PC-3 (cell line): ENCODE measurements around the gene MBNL1. TPM values are rescaled to one million over a fixed set of nuclear protein-coding genes. Genes with fewer than 3 reads are reported as not detected.

Experiments used
- ATAC-seq: fragments of 200-7000 bp; cut with Tn5 transposase; 2 replicates; pipeline ENCODE4 v1.9.1; 2020; ENCODE audit warnings: mild to moderate bottlenecking, moderate library complexity
- BruUV-seq: library from RNA; stranded (reverse); fragments of 400-500 nt; replicated peaks from 2 replicates; lab custom pipeline; 2021; lab: Mats Ljungman, UMichigan
- CTCF ChIA-PET: fragments of 300-600 bp; sonication (Branson Sonifier 250); formaldehyde crosslinking; loops from one replicate; lab custom pipeline; 2022; ENCODE audit warnings: antibody characterized with exemption; lab: Charles Lee
- POLR2A ChIA-PET: fragments of 300-600 bp; sonication (Branson Sonifier 250); formaldehyde crosslinking; loops from one replicate; lab custom pipeline; 2022; ENCODE audit warnings: antibody characterized with exemption; ENCODE audit not compliant: unreplicated experiment; lab: Charles Lee
- DNase-seq: peaks from one replicate; pipeline ENCODE4 v3.0.0-alpha.2; 2015
- H2AFZ ChIP-seq: fragments of 300-600 bp; sonication (generic); 2 replicates; pipeline ENCODE4 v1.6.0; 2016; ENCODE audit warnings: antibody characterized with exemption, low read length
- H3F3A ChIP-seq: fragments of 300-600 bp; sonication (generic); one replicate; pipeline ENCODE4 v1.6.0; 2017; ENCODE audit warnings: antibody characterized with exemption, low read length, control low read depth, mild to moderate bottlenecking; ENCODE audit not compliant: unreplicated experiment
- H3K27ac ChIP-seq: fragments of 300-600 bp; sonication (generic); 2 replicates; pipeline ENCODE4 v1.5.1; 2016; ENCODE audit warnings: mild to moderate bottlenecking, low read length
- H3K27me3 ChIP-seq: fragments of 300-600 bp; sonication (generic); 2 replicates; pipeline ENCODE4 v1.6.1; 2016; ENCODE audit warnings: low read length, mixed read lengths
- H3K36me3 ChIP-seq: fragments of 300-600 bp; sonication (generic); 2 replicates; pipeline ENCODE4 v1.6.1; 2016; ENCODE audit warnings: low read depth, mixed run types, low read length, mixed read lengths
- H3K4me1 ChIP-seq: fragments of 300-600 bp; sonication (generic); 2 replicates; pipeline ENCODE4 v1.5.1; 2016; ENCODE audit warnings: low read length; ENCODE audit not compliant: insufficient read depth
- H3K4me2 ChIP-seq: fragments of 300-600 bp; sonication (generic); 2 replicates; pipeline ENCODE4 v1.6.0; 2016; ENCODE audit warnings: low read length
- H3K4me3 ChIP-seq: fragments of 300-600 bp; sonication (generic); 2 replicates; pipeline ENCODE4 v1.5.1; 2016; ENCODE audit warnings: mild to moderate bottlenecking, low read length, mixed read lengths
- H3K79me2 ChIP-seq: fragments of 300-600 bp; sonication (generic); 2 replicates; pipeline ENCODE4 v1.6.1; 2017; ENCODE audit warnings: low read length, mixed read lengths
- H3K9ac ChIP-seq: fragments of 300-600 bp; sonication (generic); 2 replicates; pipeline ENCODE4 v1.6.0; 2016; ENCODE audit warnings: mild to moderate bottlenecking, low read length
- H3K9me2 ChIP-seq: fragments of 300-600 bp; sonication (generic); replicated peaks from 2 replicates; pipeline ENCODE4 v1.6.1; 2016; ENCODE audit warnings: mixed run types, low read length, mixed read lengths
- H3K9me3 ChIP-seq: fragments of 300-600 bp; sonication (generic); 2 replicates; pipeline ENCODE4 v1.6.1; 2016; ENCODE audit warnings: low read length, mixed read lengths
- H4K20me1 ChIP-seq: fragments of 300-600 bp; sonication (generic); 2 replicates; pipeline ENCODE4 v1.6.1; 2016; ENCODE audit warnings: low read length, mixed read lengths
- CTCF ChIP-seq: fragments of 300-600 bp; sonication (generic); conservative IDR thresholded peaks from 2 replicates; pipeline ENCODE4 v1.5.1; 2017; ENCODE audit warnings: antibody characterized with exemption, low read depth, mild to moderate bottlenecking, low read length
- EZH2 ChIP-seq: fragments of 300-600 bp; sonication (generic); IDR thresholded peaks from one replicate; pipeline ENCODE4 v1.6.1; 2017; ENCODE audit warnings: antibody characterized with exemption, mild to moderate bottlenecking, low read length; ENCODE audit not compliant: unreplicated experiment
- EZH2phosphoT487 ChIP-seq: fragments of 300-600 bp; sonication (generic); IDR thresholded peaks from 2 replicates; pipeline ENCODE4 v1.6.1; 2018; ENCODE audit warnings: mild to moderate bottlenecking, antibody characterized with exemption, low read length, borderline replicate concordance
- intact Hi-C: fragments of 100-400 bp; cut with micrococcal nuclease; formaldehyde crosslinking; loops from 2 replicates; pipeline ENCODE4 v1.9.0; 2023
- total RNA-seq: library from RNA; depleted of rRNA; stranded (reverse); fragments of >200 nt; gene quantifications from 2 replicates; pipeline ENCODE4 v1.2.3, GENCODE V29; 2014

MBNL1 gene
- total RNA-seq, 1 experiment from 2014 or later, result 161 TPM

GRCh38 chr3:152226176-152226575, 42.6 kb upstream of the MBNL1 start:
- Histone ChIP-seq H3K4me2 (no peak overlapping the region), H3K79me2 (no peaks in the 10 kb centered on the region), H3K27me3 (no peaks in the 10 kb centered on the region), H3K4me3 (no peak overlapping the region), H3K9ac (no peak overlapping the region), H2AFZ (no peak overlapping the region), H3K9me2 (no peaks in the 10 kb centered on the region), H3K27ac (no peak overlapping the region), H3K9me3 (no peaks in the 10 kb centered on the region), H3K4me1 (no peaks in the 10 kb centered on the region), H3K36me3 (no peaks in the 10 kb centered on the region), H3F3A (no peaks in the 10 kb centered on the region), H4K20me1 (no peaks in the 10 kb centered on the region)
- intact Hi-C loops, result no loop called here
- ChIA-PET CTCF (no interaction called here), POLR2A (interaction anchor here (0.5 kb wide), 1 partner anchor 203 kb away, joined by 12 read pairs; no protein-coding TSS in a partner anchor)
- TF ChIP-seq EZH2 (no peak), CTCF (no peak), EZH2phosphoT487 (no peak)
- BruUV-seq, result no TSS peak
- no peak for DNase-seq
- ATAC-seq, result no peak

GRCh38 chr3:152227027-152227426, 41.7 kb upstream of the MBNL1 start:
- Histone ChIP-seq H2AFZ (no peak overlapping the region), H3K36me3 (no peaks in the 10 kb centered on the region), H3K27ac (no peak overlapping the region), H3K9me3 (no peaks in the 10 kb centered on the region), H3K9ac (no peak overlapping the region), H3F3A (no peaks in the 10 kb centered on the region), H3K27me3 (no peaks in the 10 kb centered on the region), H3K79me2 (no peaks in the 10 kb centered on the region), H3K4me3 (no peak overlapping the region), H3K4me2 (no peak overlapping the region), H3K4me1 (no peaks in the 10 kb centered on the region), H4K20me1 (no peaks in the 10 kb centered on the region), H3K9me2 (no peaks in the 10 kb centered on the region)
- DNase-seq, result no peak
- ChIA-PET CTCF (no interaction called here), POLR2A (no interaction called here)
- no peak for TF ChIP-seq CTCF
- TF ChIP-seq EZH2phosphoT487, result no peak
- TF ChIP-seq EZH2, result no peak
- intact Hi-C loops, result no loop called here
- ATAC-seq, result no peak
- no TSS peak for BruUV-seq

DNA sequence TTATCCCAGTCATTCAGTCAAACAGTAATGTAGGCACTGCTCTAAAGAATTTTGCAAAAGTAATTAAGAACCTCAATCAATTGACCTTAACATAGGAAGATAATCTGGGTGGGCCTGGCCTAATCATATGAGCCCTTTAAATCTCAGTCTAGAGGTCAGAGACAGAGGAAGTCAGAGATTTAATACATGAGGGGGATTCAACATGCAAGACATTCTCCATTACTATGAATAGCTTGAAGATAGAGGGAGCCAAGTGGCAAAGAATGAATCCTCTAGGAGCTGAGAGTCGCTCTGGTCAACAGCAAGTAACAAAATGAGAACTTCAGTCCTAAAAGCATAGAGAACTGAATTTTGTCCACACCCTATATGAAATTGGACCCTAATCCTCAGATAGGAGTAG, 39.0 kb upstream of the MBNL1 start:
- no peaks in the 10 kb centered on the region for H3F3A ChIP-seq
- H3K4me1 ChIP-seq, result no peaks in the 10 kb centered on the region
- H3K4me2 ChIP-seq, result no peak overlapping the region
- H3K9me2 ChIP-seq, result no peaks in the 10 kb centered on the region
- H3K79me2 ChIP-seq, result no peaks in the 10 kb centered on the region
- no peak overlapping the region for H2AFZ ChIP-seq
- DNase-seq (no peak), ATAC-seq (no peak)
- no TSS peak for BruUV-seq
- TF ChIP-seq EZH2 (no peak), EZH2phosphoT487 (no peak), CTCF (no peak)
- no peaks in the 10 kb centered on the region for H4K20me1 ChIP-seq
- H3K9me3 ChIP-seq, result no peaks in the 10 kb centered on the region
- intact Hi-C loops, result no loop called here
- H3K4me3 ChIP-seq, result no peak overlapping the region
- POLR2A ChIA-PET, result no interaction called here
- H3K36me3 ChIP-seq, result no peaks in the 10 kb centered on the region
- H3K27me3 ChIP-seq, result no peaks in the 10 kb centered on the region
- CTCF ChIA-PET, result interaction anchor here (0.5 kb wide), 2 partner anchors 70 to 157 kb away, joined by 3 to 4 read pairs; no protein-coding TSS in a partner anchor
- no peak overlapping the region for H3K27ac ChIP-seq
- H3K9ac ChIP-seq, result no peak overlapping the region
